Body of pancreas (tissue), 4 donors: ENCODE measurements around the gene WLS. TPM values are rescaled to one million over a fixed set of nuclear protein-coding genes. Genes with fewer than 3 reads are reported as not detected.
A peak's percentile ranks its signal among the peaks of the same experiment; 100 is the strongest.
"Not testable (repeated sequence)": the region's sequence is repeated elsewhere in the genome, so short reads cannot be mapped to it uniquely, and the experiment has no call there.

ENCODE experiments used
- ATAC-seq: fragments of 150-250 bp; one replicate; pipeline ENCODE4 v1.9.1; 2016
- DNase-seq, 4 donors: peaks; one replicate each; pipeline ENCODE4 v3.0.0-alpha.2; 2019
- H3K27ac ChIP-seq, 4 donors: fragments of 200-600 bp; sonication (generic); 1 replicate in 3 of 4; 2 replicates in 1 of 4; pipeline versions ENCODE4 v1.5.1 to v1.6.1; 2016 to 2019; ENCODE audit warnings: mild to moderate bottlenecking in 1 of 4, mixed read lengths in 1 of 4, moderate library complexity in 1 of 4
- H3K27me3 ChIP-seq, 2 donors: fragments of 200-600 bp; sonication (generic); one replicate each; pipeline ENCODE4 v1.6.0; 2016; ENCODE audit warnings: mild to moderate bottlenecking in 1 of 2
- H3K36me3 ChIP-seq, 2 donors: fragments of 200-600 bp; sonication (generic); replicated peaks in 1 of 2; 2 replicates each; pipeline ENCODE4 v1.5.1; 2016; ENCODE audit warnings: low read depth in 2 of 2; ENCODE audit not compliant: insufficient read depth in 1 of 2
- H3K4me1 ChIP-seq: fragments of 200-600 bp; sonication (generic); one replicate; pipeline ENCODE4 v1.6.0; 2016
- H3K4me3 ChIP-seq, 2 donors: fragments of 200-600 bp; sonication (generic); 1 replicate in 1 of 2; 2 replicates in 1 of 2; pipeline ENCODE4 v1.5.1; 2016 to 2019
- H3K9me3 ChIP-seq, 3 donors: fragments of 200-600 bp; sonication (generic); 1 replicate in 2 of 3; 2 replicates in 1 of 3; pipeline ENCODE4 v1.5.1; 2016
- POLR2A ChIP-seq, 3 donors: fragments of 450-650 bp; IDR thresholded peaks; one replicate each; pipeline ENCODE4 v1.6.1; 2016; ENCODE audit warnings: antibody characterized with exemption in 3 of 3, mild to moderate bottlenecking in 2 of 3
- WGBS, 2 donors: methylation state at CpG; one replicate each; pipeline ENCODE4 v1.1.5; 2017; 5-methylcytosine and 5-hydroxymethylcytosine counted together
- intact Hi-C: fragments of 100-400 bp; cut with DNase I; formaldehyde crosslinking; loops from one replicate; pipeline ENCODE4 v1.15.1; 2023
- total RNA-seq, 2 donors: library from RNA; depleted of rRNA; stranded (reverse); fragments of >200 nt; gene quantifications; one replicate each; pipeline ENCODE4 v1.1.0, GENCODE V29; 2016
- TF ChIP-seq, protein P1 (sequence below), 7 experiments: fragments of 450-650 bp in 4 of 7; fragments of 200-600 bp in 3 of 7; sonication (generic) in 3 of 7; IDR thresholded peaks; one replicate each; pipeline ENCODE4 v1.5.1; 2016 to 2019; ENCODE audit warnings: antibody characterized with exemption in 7 of 7

Gene WLS
- total RNA-seq, 2 donors from 2014 or later: 39.6 to 73.4 TPM

GRCh38 chr1:68175621-68176398 is 56.5 kb downstream of the WLS start:
- Histone ChIP-seq H3K4me3 (no peak overlapping the region), H3K36me3 (no peaks in the 10 kb centered on the region), H3K27ac (peak overlapping the region in 3 of 4 donors; percentile 45 to 74 (median 72)), H3K27me3 (no peaks in the 10 kb centered on the region), H3K4me1 (peaks cover 54% of the 10 kb centered on the region), H3K9me3 (no peaks in the 10 kb centered on the region)
- 44 to 46% methylated on average over 8 of the region's 8 CpGs for whole genome bisulfite sequencing, 2 donors
- ATAC-seq: peak; percentile 73
- no peak for TF ChIP-seq POLR2A (IDR thresholded peaks at IDR 0.05)
- TF ChIP-seq, protein P1, sequence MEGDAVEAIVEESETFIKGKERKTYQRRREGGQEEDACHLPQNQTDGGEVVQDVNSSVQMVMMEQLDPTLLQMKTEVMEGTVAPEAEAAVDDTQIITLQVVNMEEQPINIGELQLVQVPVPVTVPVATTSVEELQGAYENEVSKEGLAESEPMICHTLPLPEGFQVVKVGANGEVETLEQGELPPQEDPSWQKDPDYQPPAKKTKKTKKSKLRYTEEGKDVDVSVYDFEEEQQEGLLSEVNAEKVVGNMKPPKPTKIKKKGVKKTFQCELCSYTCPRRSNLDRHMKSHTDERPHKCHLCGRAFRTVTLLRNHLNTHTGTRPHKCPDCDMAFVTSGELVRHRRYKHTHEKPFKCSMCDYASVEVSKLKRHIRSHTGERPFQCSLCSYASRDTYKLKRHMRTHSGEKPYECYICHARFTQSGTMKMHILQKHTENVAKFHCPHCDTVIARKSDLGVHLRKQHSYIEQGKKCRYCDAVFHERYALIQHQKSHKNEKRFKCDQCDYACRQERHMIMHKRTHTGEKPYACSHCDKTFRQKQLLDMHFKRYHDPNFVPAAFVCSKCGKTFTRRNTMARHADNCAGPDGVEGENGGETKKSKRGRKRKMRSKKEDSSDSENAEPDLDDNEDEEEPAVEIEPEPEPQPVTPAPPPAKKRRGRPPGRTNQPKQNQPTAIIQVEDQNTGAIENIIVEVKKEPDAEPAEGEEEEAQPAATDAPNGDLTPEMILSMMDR (IDR thresholded peaks at IDR 0.05): no peak
- peak; percentile 52 to 70 (median 66) for DNase-seq
- intact Hi-C loops: no loop called here

DNA sequence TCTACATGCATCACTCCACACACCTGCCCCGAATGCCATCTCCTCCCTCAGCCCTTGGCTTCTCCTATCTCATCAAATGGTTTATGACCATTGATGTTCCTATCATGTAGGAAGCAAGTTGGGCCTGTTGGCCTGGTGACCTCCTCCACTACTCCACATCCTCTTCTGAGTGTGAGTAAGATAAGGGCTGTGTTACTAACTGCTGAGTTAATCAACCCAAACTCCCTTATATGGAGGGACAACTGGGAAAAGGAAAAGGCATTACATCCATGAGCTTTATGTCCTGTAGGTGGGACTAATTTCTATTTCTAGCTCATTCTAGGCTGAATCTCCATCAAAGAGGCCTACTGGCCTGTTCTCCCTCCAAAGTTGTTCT is 57.6 kb downstream of the WLS start:
- DNase-seq (no peak), ATAC-seq (no peak)
- peak overlapping the region; percentile 62 to 74 (median 65) for H3K27ac ChIP-seq
- no peaks in the 10 kb centered on the region for H3K36me3 ChIP-seq
- TF ChIP-seq, protein P1 (IDR thresholded peaks at IDR 0.05): no peak
- no peak for TF ChIP-seq POLR2A (IDR thresholded peaks at IDR 0.05)
- intact Hi-C loops: no loop called here
- no peaks in the 10 kb centered on the region for H3K27me3 ChIP-seq
- WGBS, 2 donors: 93 to 100% methylated on average over 1 of the region's 1 CpG
- H3K9me3 ChIP-seq: no peaks in the 10 kb centered on the region
- H3K4me3 ChIP-seq: no peak overlapping the region
- H3K4me1 ChIP-seq: peaks cover 54% of the 10 kb centered on the region

- peak overlapping the region; percentile 62 to 74 (median 65) for H3K27ac ChIP-seq
- 36% methylated on average over 14 of the region's 14 CpGs for WGBS, 2 donors
- ATAC-seq (peak; percentile 80), DNase-seq (peak; percentile 67 to 83 (median 78))
- H3K4me1 ChIP-seq: peaks cover 54% of the 10 kb centered on the region
- intact Hi-C loops: no loop called here
- no peaks in the 10 kb centered on the region for H3K27me3 ChIP-seq
- TF ChIP-seq, protein P1 (IDR thresholded peaks at IDR 0.05): no peak
- no peak for TF ChIP-seq POLR2A (IDR thresholded peaks at IDR 0.05)
- no peak overlapping the region for H3K4me3 ChIP-seq
- no peaks in the 10 kb centered on the region for H3K36me3 ChIP-seq
- no peaks in the 10 kb centered on the region for H3K9me3 ChIP-seq
These were observed 58.2 kb downstream of the WLS start for GRCh38 chr1:68173936-68174737.

GRCh38 chr1:68173283-68173935 is 58.9 kb downstream of the WLS start:
- Histone ChIP-seq H3K4me1 (peaks cover 54% of the 10 kb centered on the region), H3K27me3 (no peaks in the 10 kb centered on the region), H3K9me3 (no peaks in the 10 kb centered on the region), H3K36me3 (no peaks in the 10 kb centered on the region), H3K27ac (peak overlapping the region in 3 of 4 donors; percentile 62 to 74 (median 68)), H3K4me3 (no peak overlapping the region)
- intact Hi-C loops: no loop called here
- 22 to 31% methylated on average over 6 of the region's 6 CpGs for WGBS, 2 donors
- TF ChIP-seq POLR2A (IDR thresholded peaks at IDR 0.05): no peak
- TF ChIP-seq, protein P1 (IDR thresholded peaks at IDR 0.05): no peak
- peak; percentile 19 for ATAC-seq
- no peak for DNase-seq

- H3K4me1 ChIP-seq: peaks cover 39% of the 10 kb centered on the region
- H3K27me3 ChIP-seq, intact Hi-C loops, DNase-seq, H3K27ac ChIP-seq, H3K36me3 ChIP-seq, ATAC-seq, H3K4me3 ChIP-seq, H3K9me3 ChIP-seq: not testable (repeated sequence)
- 48 to 100% methylated on average over 1 of the region's 1 CpG for WGBS, 2 donors
These were observed 60.5 kb downstream of the WLS start for GRCh38 chr1:68171795-68172194.
